HL-60/S4 (cell line): ENCODE measurements around the gene SKIC2.
"Not testable (repeated sequence)": the region's sequence is repeated elsewhere in the genome, so short reads cannot be mapped to it uniquely, and the experiment has no call there.

Experiments
- in situ Hi-C: fragments of 300-500 bp; cut with MboI; formaldehyde crosslinking; loops from 2 replicates; pipeline ENCODE4 v1.14.3; 2022; ENCODE audit warnings: low sequenced_read_pairs

Gene SKIC2

GRCh38 chr6:31968791-31969711, 10.1 kb downstream of the SKIC2 start:
- in situ Hi-C loops, result no loop called here

DNA sequence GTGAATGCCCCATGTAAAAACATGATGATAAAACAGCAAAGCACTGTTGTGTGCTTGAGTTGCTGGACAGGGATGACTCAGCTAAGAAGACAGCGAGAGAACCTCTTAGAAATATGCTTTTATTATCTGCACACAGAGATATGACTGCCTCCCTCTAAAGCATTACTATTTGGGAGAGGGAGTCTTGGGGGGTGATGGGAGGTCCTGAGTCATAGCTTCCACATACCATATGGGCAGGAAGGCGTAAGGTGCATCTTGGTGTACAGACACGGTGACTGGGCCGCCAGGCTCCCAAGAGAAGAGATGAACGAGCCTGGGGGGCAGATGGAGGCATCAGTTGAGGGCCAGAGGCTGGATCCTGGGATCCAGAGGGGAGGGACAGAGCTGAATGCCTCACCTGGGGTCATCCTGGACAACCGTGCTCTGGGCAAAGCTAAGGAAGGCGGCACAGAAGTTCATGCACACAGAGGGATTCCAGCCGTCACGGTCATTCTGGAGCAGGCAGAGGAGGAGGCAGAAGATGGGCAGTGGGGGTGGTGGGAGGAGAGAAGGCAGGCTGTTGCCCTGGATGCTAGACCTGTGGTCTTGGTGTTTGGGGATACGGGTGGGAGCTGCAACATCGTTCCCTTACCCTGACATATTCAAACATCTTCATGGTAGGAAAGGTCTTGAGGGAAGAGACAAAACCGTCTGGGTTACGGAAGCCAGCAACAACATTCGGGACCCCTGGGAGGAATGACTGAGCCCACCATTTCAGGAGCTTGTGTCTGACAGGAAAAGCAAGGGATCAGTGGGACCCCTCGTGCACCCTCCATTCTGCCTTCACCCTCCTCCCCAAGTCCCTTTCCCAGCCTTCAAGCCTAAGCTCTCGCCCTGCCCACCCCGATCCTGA, 11.0 kb downstream of the SKIC2 start:
- in situ Hi-C loops, result no loop called here

GRCh38 chr6:31970604-31971271, 11.8 kb downstream of the SKIC2 start:
- in situ Hi-C loops, result no loop called here

DNA sequence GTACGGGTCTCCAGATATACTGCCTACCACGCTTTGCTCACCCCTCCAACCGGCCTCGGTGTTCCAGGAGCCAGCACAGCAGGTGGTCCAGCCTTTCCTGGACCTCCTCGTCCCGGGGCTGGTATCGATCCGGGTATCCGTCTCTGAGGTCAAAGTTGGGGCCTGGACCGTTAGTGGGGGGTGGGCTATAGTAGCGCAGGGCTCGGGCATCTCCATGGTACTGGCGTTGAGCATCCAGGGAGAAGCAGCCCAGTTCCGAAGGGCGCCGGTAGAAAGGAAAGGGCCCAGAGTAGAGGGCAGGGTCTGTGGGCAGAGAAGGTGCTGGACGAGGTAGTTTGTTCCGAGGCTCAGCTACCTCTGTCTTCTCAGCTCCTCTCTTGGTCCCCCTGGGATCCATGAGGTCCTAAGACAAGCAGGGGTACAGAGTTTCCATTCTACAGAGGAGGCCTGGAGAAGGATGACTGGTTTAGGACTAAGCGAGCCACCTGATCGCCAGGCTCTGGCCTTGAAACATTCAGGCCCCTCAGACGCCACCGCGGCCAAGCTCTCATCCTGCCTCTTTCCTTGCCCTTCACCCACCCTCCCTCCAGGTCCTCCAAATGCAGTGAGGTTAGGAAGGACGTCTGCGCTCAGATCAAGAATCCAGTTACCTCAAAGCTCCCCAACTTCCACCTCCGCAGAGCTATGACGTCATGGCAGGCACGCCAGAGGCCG, 12.5 kb downstream of the SKIC2 start:
- in situ Hi-C loops, result no loop called here

- in situ Hi-C loops, result no loop called here
These were observed 13.2 kb downstream of the SKIC2 start, which contains the start of gene DXO for GRCh38 chr6:31971993-31972708. TSS of gene DXO (minus strand) at chr6:31972138. CDS start at chr6:31971675, 463 bp downstream.

DNA sequence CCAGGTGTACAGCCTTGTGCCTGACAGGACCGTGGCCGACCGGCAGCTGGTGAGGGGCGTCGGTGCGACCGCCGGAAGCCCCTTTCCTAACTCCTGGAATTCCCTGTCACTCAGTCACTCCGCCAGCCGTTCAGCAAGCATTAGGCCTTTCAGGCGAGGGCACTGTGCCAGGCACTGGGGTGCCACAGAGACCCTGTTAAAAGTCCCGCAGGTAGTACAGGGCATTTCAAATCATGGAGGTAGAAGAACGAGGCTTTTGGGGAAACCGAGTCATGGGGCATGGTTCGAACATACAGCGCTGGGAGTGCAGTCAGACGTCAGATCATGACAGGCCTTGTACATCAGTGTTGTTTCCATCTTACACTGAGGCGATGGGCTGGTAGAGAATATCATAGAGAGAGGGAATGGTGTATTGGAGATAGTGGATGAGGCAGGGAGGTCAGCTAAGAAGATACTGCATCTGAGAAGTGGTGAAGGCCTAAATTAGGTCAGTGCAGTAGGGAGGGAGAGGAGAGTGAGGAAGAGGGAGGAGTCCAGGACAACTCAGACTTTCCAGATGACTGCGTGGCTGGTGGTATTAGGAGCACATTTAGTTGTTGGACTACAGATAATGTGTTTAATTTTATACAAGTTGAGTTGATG, 13.9 kb downstream of the SKIC2 start:
- in situ Hi-C loops, result no loop called here

DNA sequence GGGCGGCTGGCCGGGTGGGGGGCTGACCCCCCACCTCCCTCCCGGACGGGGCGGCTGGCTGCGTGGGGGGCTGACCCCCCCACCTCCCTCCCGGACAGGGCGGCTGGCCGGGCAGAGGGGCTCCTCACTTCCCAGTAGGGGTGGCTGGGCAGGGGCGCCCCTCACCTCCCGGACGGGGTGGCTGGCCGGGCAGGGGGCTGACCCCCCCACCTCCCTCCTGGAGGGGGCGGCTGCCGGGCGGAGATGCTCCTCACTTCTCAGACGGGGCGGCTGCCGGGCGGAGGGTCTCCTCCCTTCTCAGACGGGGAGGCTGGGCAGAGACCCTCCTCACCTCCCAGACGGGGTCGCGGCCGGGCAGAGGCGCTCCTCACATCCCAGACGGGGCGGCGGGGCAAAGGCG, 17.1 kb downstream of the SKIC2 start:
- in situ Hi-C loops, result not testable (repeated sequence)

DNA sequence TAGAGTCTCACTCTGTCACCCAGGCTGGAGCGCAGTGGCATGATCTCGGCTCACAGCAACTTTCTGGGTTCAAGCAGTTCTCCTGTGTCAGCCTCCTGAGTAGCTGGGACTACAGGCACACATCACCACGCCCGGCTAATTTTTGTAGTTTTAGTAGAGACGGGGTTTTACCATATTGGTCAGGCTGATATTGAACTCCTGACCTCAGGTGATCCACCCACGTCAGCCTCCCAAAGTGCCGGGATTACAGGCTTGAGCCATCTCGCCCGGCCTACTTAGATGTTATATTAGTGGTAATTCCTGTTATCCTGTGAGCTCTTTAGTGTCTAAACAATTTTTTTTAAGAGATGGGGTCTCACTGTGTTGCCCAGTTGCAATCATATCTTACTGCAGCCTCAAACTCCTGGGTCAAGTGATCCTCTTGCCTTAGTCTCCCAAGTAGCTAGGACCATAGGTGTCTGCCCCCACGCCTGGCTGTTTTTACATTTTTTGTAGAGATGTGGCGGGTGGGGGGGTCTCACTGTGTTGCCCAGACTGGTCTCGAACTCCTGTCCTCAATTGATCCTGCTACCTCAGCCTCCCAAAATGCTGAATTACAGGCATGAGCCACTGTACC, 18.9 kb downstream of the SKIC2 start:
- in situ Hi-C loops, result no loop called here

- in situ Hi-C loops, result no loop called here
These were observed 19.9 kb downstream of the SKIC2 start for GRCh38 chr6:31978831-31979230.

- in situ Hi-C loops, result no loop called here
These were observed 20.4 kb downstream of the SKIC2 start for GRCh38 chr6:31979238-31979898.

- in situ Hi-C loops, result not testable (repeated sequence)
These were observed 21.4 kb downstream of the SKIC2 start for GRCh38 chr6:31980195-31980876.

- in situ Hi-C loops, result not testable (repeated sequence)
These were observed 22.0 kb downstream of the SKIC2 start for GRCh38 chr6:31980998-31981397.

- in situ Hi-C loops, result not testable (repeated sequence)
These were observed 22.8 kb downstream of the SKIC2 start, which contains the start of gene C4A for GRCh38 chr6:31981744-31982143. TSS of gene C4A (plus strand) at chr6:31982057. CDS start at chr6:31982108, 51 bp downstream.

DNA sequence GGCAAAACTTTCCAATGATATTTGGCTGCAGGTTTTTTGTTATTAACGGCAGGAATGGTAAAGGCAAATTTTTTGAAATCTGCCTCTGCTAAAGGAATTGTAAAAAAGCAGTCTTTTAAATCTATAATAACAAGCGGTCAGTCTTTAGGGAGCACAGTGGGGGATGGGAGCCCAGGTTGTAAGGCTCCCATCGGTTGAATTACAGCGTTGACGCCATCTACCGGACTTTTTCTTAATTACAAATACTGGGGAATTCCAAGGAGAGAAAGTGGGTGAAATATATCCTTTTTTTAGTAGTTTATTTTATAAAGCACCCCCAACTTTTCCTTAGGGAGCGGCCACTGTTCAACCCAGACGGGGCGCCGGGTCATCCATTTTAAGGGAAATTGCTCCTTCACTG, 30.4 kb downstream of the SKIC2 start:
- in situ Hi-C loops, result not testable (repeated sequence)

- in situ Hi-C loops, result not testable (repeated sequence)
These were observed 35.4 kb downstream of the SKIC2 start for GRCh38 chr6:31994421-31994820.

DNA sequence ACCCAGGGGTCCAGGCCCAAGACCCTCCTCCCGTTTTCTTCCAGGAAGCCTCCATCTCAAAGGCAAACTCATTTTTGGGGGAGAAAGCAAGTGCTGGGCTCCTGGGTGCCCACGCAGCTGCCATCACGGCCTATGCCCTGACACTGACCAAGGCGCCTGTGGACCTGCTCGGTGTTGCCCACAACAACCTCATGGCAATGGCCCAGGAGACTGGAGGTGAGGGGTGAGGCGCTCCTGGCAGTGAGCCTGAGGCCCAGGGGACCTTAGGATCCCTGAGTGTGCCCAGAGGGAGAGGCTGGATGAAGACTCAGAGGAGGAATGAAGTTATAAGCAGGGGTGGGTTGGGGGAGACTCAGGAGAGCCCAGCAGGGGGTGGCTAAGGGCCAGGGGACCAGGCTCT, 37.4 kb downstream of the SKIC2 start:
- in situ Hi-C loops, result not testable (repeated sequence)

- in situ Hi-C loops, result not testable (repeated sequence)
These were observed 43.7 kb downstream of the SKIC2 start for GRCh38 chr6:32002546-32003268.
